ENCODE results near the gene TFPT.
A peak's percentile ranks its signal among the peaks of the same experiment; 100 is the strongest.

TFPT gene

GRCh38 chr19:54137699-54138488, 22.4 kb upstream of the TFPT start, which contains the start of gene CNOT3:
TSS of gene CNOT3 (plus strand) at chr19:54137762. CDS start at chr19:54142979, 5,217 bp downstream.
- DNase-seq (ENCODE audit: low read depth) = no peak

GRCh38 chr19:54136864-54137698, 21.6 kb upstream of the TFPT start:
- peak overlapping the region; percentile 68 for H3K4me3 ChIP-seq (ENCODE audit: control insufficient read depth, low read depth, low read length)
- DNase-seq (ENCODE audit: low read depth) = peak; percentile 100
- no peak for TF ChIP-seq CTCF (conservative IDR thresholded peaks at IDR 0.05; ENCODE audit: control insufficient read depth, insufficient read depth, low read depth, low read length)

More at GRCh38 chr19:54137699-54138488, 22.4 kb upstream of the TFPT start, which contains the start of gene CNOT3:
- no peak for TF ChIP-seq CTCF (conservative IDR thresholded peaks at IDR 0.05; ENCODE audit: control insufficient read depth, insufficient read depth, low read depth, low read length)
- H3K4me3 ChIP-seq (ENCODE audit: control insufficient read depth, low read depth, low read length) = peak within 1 kb of the TSS; percentile 68

- H3K4me3 ChIP-seq (ENCODE audit: control insufficient read depth, low read depth, low read length) = peak overlapping the region; percentile 66
- peak; percentile 19 for DNase-seq (ENCODE audit: low read depth)
- TF ChIP-seq CTCF (conservative IDR thresholded peaks at IDR 0.05; ENCODE audit: control insufficient read depth, insufficient read depth, low read depth, low read length) = no peak
These were observed 20.8 kb upstream of the TFPT start for GRCh38 chr19:54136086-54136863.

- H3K4me3 ChIP-seq (ENCODE audit: control insufficient read depth, low read depth, low read length) = no peak overlapping the region
- no peak for TF ChIP-seq CTCF (conservative IDR thresholded peaks at IDR 0.05; ENCODE audit: control insufficient read depth, insufficient read depth, low read depth, low read length)
- no peak for DNase-seq (ENCODE audit: low read depth)
These were observed 18.6 kb upstream of the TFPT start for GRCh38 chr19:54133957-54134590.

GRCh38 chr19:54133312-54133956, 18.0 kb upstream of the TFPT start:
- no peak for TF ChIP-seq CTCF (conservative IDR thresholded peaks at IDR 0.05; ENCODE audit: control insufficient read depth, insufficient read depth, low read depth, low read length)
- H3K4me3 ChIP-seq (ENCODE audit: control insufficient read depth, low read depth, low read length) = no peak overlapping the region
- peak; percentile 36 for DNase-seq (ENCODE audit: low read depth)

Data from fibroblast of mammary gland (primary cell).